IMR-90 (cell line): ENCODE measurements around the gene FAM229A. TPM values are rescaled to one million over a fixed set of nuclear protein-coding genes. Genes with fewer than 3 reads are reported as not detected.
A peak's percentile ranks its signal among the peaks of the same experiment; 100 is the strongest.

Experiments
- ATAC-seq: fragments of 200-7000 bp; cut with Tn5 transposase; 2 replicates; pipeline ENCODE4 v1.9.1; 2020; ENCODE audit warnings: low read depth, mild to moderate bottlenecking, moderate library complexity
- BruUV-seq: library from RNA; stranded (reverse); fragments of 400-500 nt; replicated peaks from 2 replicates; lab custom pipeline; 2021; lab: Mats Ljungman, UMichigan
- CTCF ChIA-PET: fragments of 300-600 bp; formaldehyde crosslinking; extraction: SDS; loops from one replicate; lab custom pipeline; 2021; ENCODE audit warnings: antibody characterized with exemption; lab: Yijun Ruan, JAX
- POLR2A ChIA-PET: fragments of 300-600 bp; sonication (Branson Sonifier 250); formaldehyde crosslinking; loops from one replicate; lab custom pipeline; 2022; ENCODE audit warnings: antibody characterized with exemption; ENCODE audit not compliant: unreplicated experiment; lab: Charles Lee
- DNase-seq: peaks from one replicate; pipeline ENCODE4 v3.0.0; 2013
- H2AFZ ChIP-seq: replicated peaks from 2 replicates; pipeline ENCODE3; 2013; ENCODE audit warnings: low read length, mild to moderate bottlenecking; ENCODE audit not compliant: poor library complexity
- H2AK5ac ChIP-seq: 2 replicates; pipeline ENCODE4 v1.6.1; 2013; ENCODE audit warnings: low read depth, low read length, inconsistent platforms
- H2AK9ac ChIP-seq: replicated peaks from 2 replicates; pipeline ENCODE3; 2013; ENCODE audit warnings: mild to moderate bottlenecking, low read depth, low read length, moderate library complexity; ENCODE audit not compliant: poor library complexity
- H2BK120ac ChIP-seq: 2 replicates; pipeline ENCODE4 v1.6.1; 2013; ENCODE audit warnings: low read depth, low read length, inconsistent platforms
- H2BK15ac ChIP-seq: 3 replicates; pipeline ENCODE4 v1.6.1; 2013; ENCODE audit warnings: low read depth, low read length, inconsistent platforms
- H2BK20ac ChIP-seq: 2 replicates; pipeline ENCODE4 v1.6.1; 2013; ENCODE audit warnings: low read depth, mild to moderate bottlenecking, inconsistent platforms, low read length, moderate library complexity
- H2BK5ac ChIP-seq: 2 replicates; pipeline ENCODE4 v1.6.1; 2013; ENCODE audit warnings: mild to moderate bottlenecking, low read depth, low read length, inconsistent platforms; ENCODE audit not compliant: poor library complexity, severe bottlenecking
- H3K14ac ChIP-seq: replicated peaks from 2 replicates; pipeline ENCODE4 v1.6.1; 2013; ENCODE audit warnings: low read depth, low read length, inconsistent platforms
- H3K18ac ChIP-seq: 2 replicates; pipeline ENCODE4 v1.6.1; 2013; ENCODE audit warnings: low read depth, low read length, control low read depth
- H3K23ac ChIP-seq: 2 replicates; pipeline ENCODE4 v1.6.1; 2013; ENCODE audit warnings: low read depth, low read length, inconsistent platforms
- H3K27ac ChIP-seq: 2 replicates; pipeline ENCODE4 v1.5.1; 2013; ENCODE audit warnings: mild to moderate bottlenecking, control low read depth, low read length; ENCODE audit not compliant: insufficient read depth
- H3K27me3 ChIP-seq: 2 replicates; pipeline ENCODE4 v1.6.1; 2013; ENCODE audit warnings: low read length; ENCODE audit not compliant: control insufficient read depth, insufficient read depth
- H3K36me3 ChIP-seq: 2 replicates; pipeline ENCODE4 v1.6.1; 2013; ENCODE audit warnings: low read length, mixed read lengths; ENCODE audit not compliant: control insufficient read depth, insufficient read depth
- H3K4ac ChIP-seq: 2 replicates; pipeline ENCODE4 v1.6.1; 2013; ENCODE audit warnings: low read depth, low read length, inconsistent platforms
- H3K4me1 ChIP-seq: 2 replicates; pipeline ENCODE4 v1.6.1; 2013; ENCODE audit warnings: low read length, mixed read lengths; ENCODE audit not compliant: control insufficient read depth, insufficient read depth
- H3K4me2 ChIP-seq: 2 replicates; pipeline ENCODE4 v1.6.1; 2013; ENCODE audit warnings: low read depth, mild to moderate bottlenecking, control low read depth, low read length, moderate library complexity
- H3K4me3 ChIP-seq: 2 replicates; pipeline ENCODE4 v1.5.1; 2013; ENCODE audit warnings: low read depth, mild to moderate bottlenecking, control low read depth, low read length, moderate library complexity; ENCODE audit not compliant: insufficient read depth
- H3K56ac ChIP-seq: 2 replicates; pipeline ENCODE4 v1.6.1; 2013; ENCODE audit warnings: low read length, inconsistent platforms; ENCODE audit not compliant: insufficient read depth; ENCODE audit errors: extremely low read depth
- H3K79me1 ChIP-seq, 2 experiments: 2 replicates each; pipeline ENCODE4 v1.6.1; 2013; ENCODE audit warnings: low read length in 2 of 2, inconsistent platforms in 1 of 2, low read depth in 1 of 2
- H3K9ac ChIP-seq: 2 replicates; pipeline ENCODE4 v1.6.1; 2013; ENCODE audit warnings: low read depth, low read length, control low read depth
- H3K9me1 ChIP-seq: 2 replicates; pipeline ENCODE4 v1.6.1; 2013; ENCODE audit warnings: low read length, inconsistent platforms; ENCODE audit not compliant: insufficient read depth
- H3K9me3 ChIP-seq: 2 replicates; pipeline ENCODE4 v1.6.1; 2013; ENCODE audit warnings: low read length; ENCODE audit not compliant: control insufficient read depth, insufficient read depth
- H4K20me1 ChIP-seq: 2 replicates; pipeline ENCODE4 v1.6.1; 2013; ENCODE audit warnings: low read length, inconsistent platforms; ENCODE audit not compliant: insufficient read depth
- H4K5ac ChIP-seq: 2 replicates; pipeline ENCODE4 v1.6.1; 2013; ENCODE audit warnings: mild to moderate bottlenecking, low read depth, low read length, control low read depth
- H4K8ac ChIP-seq, 2 experiments: 2 replicates each; pipeline ENCODE4 v1.6.1; 2013; ENCODE audit warnings: low read depth in 2 of 2, low read length in 2 of 2, control low read depth in 1 of 2, inconsistent platforms in 1 of 2
- H4K91ac ChIP-seq: 2 replicates; pipeline ENCODE4 v1.6.1; 2013; ENCODE audit warnings: low read depth, low read length, inconsistent platforms; ENCODE audit not compliant: insufficient read depth
- BHLHE40 ChIP-seq: fragments of 150-350 bp; IDR thresholded peaks from 2 replicates; pipeline ENCODE4 v1.6.1; 2016; ENCODE audit warnings: mild to moderate bottlenecking, low read depth, low read length
- MAFK ChIP-seq: IDR thresholded peaks from 2 replicates; pipeline ENCODE4 v1.6.1; 2012; ENCODE audit warnings: low read depth, low read length, improper control_type of control experiment
- MAZ ChIP-seq: IDR thresholded peaks from 2 replicates; pipeline ENCODE4 v1.6.1; 2012; ENCODE audit warnings: low read depth, mild to moderate bottlenecking, low read length, improper control_type of control experiment, moderate library complexity, borderline replicate concordance
- POLR2A ChIP-seq: IDR thresholded peaks from 2 replicates; pipeline ENCODE4 v1.6.1; 2012; ENCODE audit warnings: mild to moderate bottlenecking, low read depth, low read length
- WGBS, 2 experiments: methylation state at CpG; one replicate each; pipeline versions ENCODE4 v1.1.5 to v1.1.7; 2013; ENCODE audit warnings: missing lambda C conversion rate in 2 of 2; ENCODE audit not compliant: insufficient read length in 1 of 2; ENCODE audit errors: extremely low coverage in 2 of 2; 5-methylcytosine and 5-hydroxymethylcytosine counted together
- dilution Hi-C: fragments of 300-500 bp; cut with HindIII; formaldehyde crosslinking; loops from one replicate; pipeline ENCODE4 v1.14.3; 2018; ENCODE audit warnings: low sequenced_read_pairs; ENCODE audit not compliant: unreplicated experiment
- in situ Hi-C: fragments of 300-500 bp; cut with MboI; formaldehyde crosslinking; loops from 3 replicates; pipeline ENCODE4 v1.14.3; 2019; ENCODE audit warnings: low sequenced_read_pairs, inconsistent platforms, mixed read lengths
- intact Hi-C: fragments of 100-400 bp; cut with micrococcal nuclease; formaldehyde crosslinking; loops from 2 replicates; pipeline ENCODE4 v1.10.0; 2022
- polyA plus RNA-seq, 3 experiments: library from polyadenylated mRNA; depleted of rRNA; stranded (reverse); fragments of >200 nt; gene quantifications; 2 replicates each; pipeline ENCODE4 v1.2.3, GENCODE V29; 2012; ENCODE audit warnings: low replicate concordance in 1 of 3
- total RNA-seq: library from RNA; depleted of rRNA; stranded (reverse); fragments of >200 nt; gene quantifications from 2 replicates; pipeline ENCODE4 v1.2.3, GENCODE V29; 2012

FAM229A gene
- total and polyA plus RNA-seq, 2 of the 4 experiments (the other 2 are of a cell fraction) = 0.36 to 4.3 TPM

GRCh38 chr1:32332290-32333079, 29.8 kb downstream of the FAM229A start:
- H2AFZ ChIP-seq = no peak overlapping the region
- no peak overlapping the region for H2AK5ac ChIP-seq
- peaks cover 6% of the 10 kb centered on the region for H3K4me1 ChIP-seq
- H2BK20ac ChIP-seq = no peak overlapping the region
- peaks cover 12% of the 10 kb centered on the region; the same call in 1 of the 2 replicates for H3K9me1 ChIP-seq
- TF ChIP-seq POLR2A (peak; percentile 50), MAZ (no peak), BHLHE40 (no peak), MAFK (no peak)
- H3K14ac ChIP-seq = no peak overlapping the region
- H2BK15ac ChIP-seq = no peak overlapping the region
- peaks cover 60% of the 10 kb centered on the region for H3K36me3 ChIP-seq
- H3K4me3 ChIP-seq = no peak overlapping the region
- 86% methylated on average over 1 of the region's 3 CpGs; no CpG with 5 or more reads in 1 of the 2 experiments for WGBS, 2 experiments
- ATAC-seq (no peak), DNase-seq (no peak)
- peaks cover 19 to 68% of the 10 kb centered on the region in 2 experiments; a peak in 3 of 4 replicates for H3K79me1 ChIP-seq
- no peak overlapping the region for H3K4me2 ChIP-seq
- in situ Hi-C loops (no loop called here), dilution Hi-C loops (no loop called here), intact Hi-C loops (loop anchor here (5.0 kb wide), 1 partner anchor 90 kb away; no protein-coding TSS in a partner anchor)
- H2AK9ac ChIP-seq = no peak overlapping the region
- POLR2A ChIA-PET = interaction anchor here (0.6 kb wide), 1 partner anchor 114 kb away, joined by 3 read pairs; no protein-coding TSS in a partner anchor
- no peak overlapping the region for H2BK120ac ChIP-seq
- CTCF ChIA-PET = interaction anchor here (0.7 kb wide), 1 partner anchor 45 kb away, joined by 4 read pairs; no protein-coding TSS in a partner anchor
- peak overlapping the region; percentile 8; the same call in 1 of the 2 replicates for H3K23ac ChIP-seq
- no peak overlapping the region for H4K91ac ChIP-seq
- H4K8ac ChIP-seq = no peak overlapping the region
- H3K18ac ChIP-seq = no peak overlapping the region
- no peak overlapping the region for H3K9ac ChIP-seq
- H4K5ac ChIP-seq = no peak overlapping the region
- H3K27ac ChIP-seq = no peak overlapping the region
- no peaks in the 10 kb centered on the region for H3K9me3 ChIP-seq
- BruUV-seq = no TSS peak
- peaks cover 34% of the 10 kb centered on the region for H4K20me1 ChIP-seq
- no peaks in the 10 kb centered on the region for H3K27me3 ChIP-seq
- no peak overlapping the region for H2BK5ac ChIP-seq
- no peak overlapping the region for H3K4ac ChIP-seq
- H3K56ac ChIP-seq = no peak overlapping the region
